IgD-negative memory B cell (primary cell): ENCODE results near the gene GMEB2. TPM values are rescaled to one million over a fixed set of nuclear protein-coding genes. Genes with fewer than 3 reads are reported as not detected.
A peak's percentile ranks its signal among the peaks of the same experiment; 100 is the strongest.
"Not testable (repeated sequence)": the region's sequence is repeated elsewhere in the genome, so short reads cannot be mapped to it uniquely, and the experiment has no call there.

Experiments used
- H3K27ac Mint-ChIP-seq, 3 donors: one replicate each; pipeline ENCODE4 v1.8.0; 2020 to 2022; ENCODE audit warnings: mild to moderate bottlenecking in 3 of 3, mixed read lengths in 3 of 3, moderate library complexity in 1 of 3
- H3K27me3 Mint-ChIP-seq: one replicate; pipeline ENCODE4 v1.8.0; 2021; ENCODE audit warnings: mixed read lengths
- H3K36me3 Mint-ChIP-seq: one replicate; pipeline ENCODE4 v1.8.0; 2020; ENCODE audit warnings: mild to moderate bottlenecking, mixed read lengths
- H3K4me1 Mint-ChIP-seq, 3 donors: one replicate each; pipeline ENCODE4 v1.8.0; 2020 to 2022; ENCODE audit warnings: mixed read lengths in 3 of 3, mild to moderate bottlenecking in 1 of 3
- H3K4me3 Mint-ChIP-seq, 4 donors: one replicate each; pipeline ENCODE4 v1.8.0; 2020 to 2022; ENCODE audit warnings: mild to moderate bottlenecking in 4 of 4, mixed read lengths in 4 of 4, moderate library complexity in 3 of 4
- H3K9me3 Mint-ChIP-seq, 3 donors: one replicate each; pipeline ENCODE4 v1.8.0; 2020 to 2021; ENCODE audit warnings: mixed read lengths in 3 of 3, mild to moderate bottlenecking in 1 of 3
- polyA plus RNA-seq: library from polyadenylated mRNA; unstranded; fragments of 300-500 nt; fragmentation: Illumina TruSeq; gene quantifications from one replicate; pipeline ENCODE4 v1.2.3, GENCODE V29; 2021

Gene GMEB2
- polyA plus RNA-seq, 1 donor from 2014 or later = 10.6 TPM

DNA sequence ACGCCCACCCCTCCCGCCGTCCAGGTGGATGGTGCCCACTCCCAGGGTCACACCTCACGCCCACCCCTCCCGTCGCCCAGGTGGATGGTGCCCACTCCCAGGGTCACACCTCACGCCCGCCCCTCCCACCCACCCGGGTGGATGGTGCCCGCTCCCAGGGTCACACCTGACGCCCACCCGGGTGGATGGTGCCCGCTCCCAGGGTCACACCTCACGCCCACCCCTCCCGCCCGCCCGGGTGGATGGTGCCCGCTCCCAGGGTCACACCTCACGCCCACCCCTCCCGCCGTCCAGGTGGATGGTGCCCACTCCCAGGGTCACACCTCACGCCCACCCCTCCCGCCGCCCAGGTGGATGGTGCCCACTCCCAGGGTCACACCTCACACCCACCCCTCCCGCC lies 23.6 kb upstream of the GMEB2 start:
- not testable (repeated sequence) for H3K4me3 Mint-ChIP-seq, H3K4me1 Mint-ChIP-seq, H3K27me3 Mint-ChIP-seq, H3K9me3 Mint-ChIP-seq, H3K27ac Mint-ChIP-seq, H3K36me3 Mint-ChIP-seq

- peaks cover 3% of the 10 kb centered on the region for H3K27me3 Mint-ChIP-seq
- peaks cover 0 to 5% (median 4%) of the 10 kb centered on the region in 3 donors for H3K4me1 Mint-ChIP-seq
- peak overlapping the region in 1 of 4 donors; percentile 2 for H3K4me3 Mint-ChIP-seq
- no peaks in the 10 kb centered on the region for H3K9me3 Mint-ChIP-seq
- H3K36me3 Mint-ChIP-seq = no peaks in the 10 kb centered on the region
- H3K27ac Mint-ChIP-seq = peak overlapping the region in 1 of 3 donors; percentile 58
Measured at GRCh38 chr20:63648895-63649589, 22.1 kb upstream of the GMEB2 start.

GRCh38 chr20:63648190-63648589 lies 21.3 kb upstream of the GMEB2 start:
- peak overlapping the region in 1 of 3 donors; percentile 58 for H3K27ac Mint-ChIP-seq
- H3K36me3 Mint-ChIP-seq = no peaks in the 10 kb centered on the region
- peaks cover 0 to 2% (median 0%) of the 10 kb centered on the region in 3 donors for H3K4me1 Mint-ChIP-seq
- H3K4me3 Mint-ChIP-seq = peak overlapping the region in 1 of 4 donors; percentile 2
- no peaks in the 10 kb centered on the region for H3K9me3 Mint-ChIP-seq
- H3K27me3 Mint-ChIP-seq = peaks cover 2% of the 10 kb centered on the region

DNA sequence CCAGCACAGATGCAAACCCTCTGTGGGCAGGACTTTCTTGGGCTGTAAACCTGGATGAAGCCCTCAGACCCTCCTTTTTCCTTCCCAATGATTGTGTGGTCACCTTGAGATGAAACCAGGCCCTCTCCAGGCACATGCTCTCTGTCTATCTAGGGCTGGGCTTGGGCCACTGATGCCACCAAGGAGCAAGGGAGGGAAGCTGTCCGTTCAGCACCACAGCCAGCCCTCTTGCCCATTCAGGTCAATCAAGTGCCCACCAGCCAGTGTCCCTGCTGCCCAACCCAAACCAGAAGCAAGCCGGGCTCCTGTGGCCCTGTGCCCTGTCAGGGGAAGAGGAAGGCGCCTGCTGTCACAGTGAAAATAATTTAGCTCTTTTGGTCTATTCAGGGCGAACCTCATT lies 18.3 kb upstream of the GMEB2 start:
- H3K9me3 Mint-ChIP-seq = no peaks in the 10 kb centered on the region
- H3K36me3 Mint-ChIP-seq = no peaks in the 10 kb centered on the region
- H3K4me1 Mint-ChIP-seq = no peaks in the 10 kb centered on the region
- peaks cover 2% of the 10 kb centered on the region for H3K27me3 Mint-ChIP-seq
- H3K4me3 Mint-ChIP-seq = no peak overlapping the region
- no peak overlapping the region for H3K27ac Mint-ChIP-seq

- Mint-ChIP-seq H3K36me3 (peaks cover 2% of the 10 kb centered on the region), H3K4me1 (peaks cover 3 to 9% (median 6%) of the 10 kb centered on the region in 3 donors), H3K9me3 (no peaks in the 10 kb centered on the region), H3K27ac (peak overlapping the region in 1 of 3 donors; percentile 43), H3K4me3 (peak overlapping the region in 2 of 4 donors; percentile 44 to 82), H3K27me3 (peaks cover 2% of the 10 kb centered on the region)
Measured at GRCh38 chr20:63643946-63644345, 17.0 kb upstream of the GMEB2 start.

- peaks cover 3 to 10% (median 7%) of the 10 kb centered on the region in 3 donors for H3K4me1 Mint-ChIP-seq
- H3K9me3 Mint-ChIP-seq = no peaks in the 10 kb centered on the region
- H3K4me3 Mint-ChIP-seq = peak overlapping the region in 2 of 4 donors; percentile 44 to 82
- peaks cover 2% of the 10 kb centered on the region for H3K36me3 Mint-ChIP-seq
- peaks cover 2% of the 10 kb centered on the region for H3K27me3 Mint-ChIP-seq
- peak overlapping the region in 2 of 3 donors; percentile 43 to 86 for H3K27ac Mint-ChIP-seq
Measured at GRCh38 chr20:63643499-63643898, 16.6 kb upstream of the GMEB2 start.

DNA sequence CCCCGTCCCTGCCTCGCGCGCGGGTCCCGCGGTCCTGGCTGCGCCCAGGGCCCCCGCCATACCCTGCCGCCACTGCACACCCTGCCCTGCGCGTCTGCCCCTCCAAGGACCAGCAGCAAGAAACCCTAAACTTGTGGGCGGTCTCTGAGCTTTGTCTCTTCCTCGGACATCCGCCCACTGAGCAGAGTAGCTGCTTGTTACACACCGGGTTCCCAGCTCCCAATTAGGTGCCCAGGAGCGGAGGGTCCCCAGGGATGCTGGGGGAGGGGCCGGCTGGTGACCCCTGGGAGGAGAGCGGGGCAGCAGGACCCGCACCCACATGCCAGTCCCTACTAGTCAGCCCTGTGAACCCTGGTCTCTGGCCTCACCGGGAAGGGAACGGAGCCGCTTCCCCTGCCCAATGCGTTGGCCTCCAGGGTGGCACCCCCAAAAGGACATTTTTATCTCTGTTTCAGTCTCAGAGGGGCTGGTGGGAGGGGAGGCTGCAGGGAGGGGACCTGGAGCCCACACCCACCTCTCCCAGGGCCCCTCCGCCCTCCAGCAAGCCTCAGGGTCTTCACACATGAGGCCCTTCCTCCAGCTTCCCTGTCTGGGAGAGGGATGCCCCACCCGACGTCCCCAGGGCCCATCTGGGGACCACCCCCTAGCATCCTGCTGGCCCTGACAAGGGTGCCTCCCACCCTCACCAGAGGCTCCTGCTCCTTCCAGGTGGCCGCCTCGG lies 15.8 kb upstream of the GMEB2 start:
- no peaks in the 10 kb centered on the region for H3K9me3 Mint-ChIP-seq

DNA sequence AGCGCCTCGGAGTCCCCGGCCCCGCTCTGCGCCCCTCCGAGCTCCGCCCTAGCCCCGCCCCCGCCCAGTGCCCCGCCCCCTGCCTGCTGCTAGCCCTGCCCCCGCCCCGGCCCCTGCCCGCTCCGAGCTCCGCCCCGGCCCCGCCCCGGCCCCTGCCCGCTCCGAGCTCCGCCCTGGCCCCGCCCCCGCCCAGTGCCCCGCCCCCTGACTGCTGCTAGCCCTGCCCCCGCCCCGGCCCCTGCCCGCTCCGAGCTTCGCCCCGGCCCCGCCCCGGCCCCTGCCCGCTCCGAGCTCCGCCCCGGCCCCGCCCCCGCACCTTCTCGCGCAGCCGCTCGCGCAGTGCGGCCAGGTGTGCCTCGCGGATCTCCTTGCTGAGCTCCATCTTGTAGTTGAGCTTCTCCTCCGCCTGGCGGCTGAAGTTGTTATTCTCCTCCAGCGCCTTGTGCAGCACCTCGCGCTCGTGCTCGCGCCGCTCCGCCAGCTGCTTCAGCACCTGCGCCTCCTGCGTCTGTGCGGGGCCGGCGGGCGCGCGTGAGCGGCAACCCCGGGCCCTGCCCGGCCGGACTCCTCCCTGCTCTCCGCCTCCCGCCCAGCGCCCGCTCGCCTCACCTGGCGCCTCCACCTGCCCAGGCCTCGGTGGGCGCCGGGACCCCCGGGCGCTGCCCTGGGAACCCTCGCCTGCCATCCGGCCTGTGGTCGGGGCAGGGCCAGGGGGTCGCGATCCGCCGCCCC lies 15.1 kb upstream of the GMEB2 start:
- peak overlapping the region; percentile 67 to 97 (median 87) for H3K27ac Mint-ChIP-seq
- peaks cover 2% of the 10 kb centered on the region for H3K36me3 Mint-ChIP-seq
- H3K27me3 Mint-ChIP-seq = peaks cover 2% of the 10 kb centered on the region
- peak overlapping the region; percentile 83 to 96 (median 94) for H3K4me3 Mint-ChIP-seq
- peaks cover 7 to 16% (median 10%) of the 10 kb centered on the region in 3 donors for H3K4me1 Mint-ChIP-seq
- H3K9me3 Mint-ChIP-seq = no peaks in the 10 kb centered on the region

More for the DNA sequence above, 15.8 kb upstream of the GMEB2 start:
- Mint-ChIP-seq H3K36me3 (peaks cover 2% of the 10 kb centered on the region), H3K27me3 (peaks cover 2% of the 10 kb centered on the region), H3K27ac (peak overlapping the region; percentile 43 to 97 (median 86)), H3K4me3 (peak overlapping the region; percentile 60 to 96 (median 81)), H3K4me1 (peaks cover 7 to 11% (median 10%) of the 10 kb centered on the region in 3 donors)

DNA sequence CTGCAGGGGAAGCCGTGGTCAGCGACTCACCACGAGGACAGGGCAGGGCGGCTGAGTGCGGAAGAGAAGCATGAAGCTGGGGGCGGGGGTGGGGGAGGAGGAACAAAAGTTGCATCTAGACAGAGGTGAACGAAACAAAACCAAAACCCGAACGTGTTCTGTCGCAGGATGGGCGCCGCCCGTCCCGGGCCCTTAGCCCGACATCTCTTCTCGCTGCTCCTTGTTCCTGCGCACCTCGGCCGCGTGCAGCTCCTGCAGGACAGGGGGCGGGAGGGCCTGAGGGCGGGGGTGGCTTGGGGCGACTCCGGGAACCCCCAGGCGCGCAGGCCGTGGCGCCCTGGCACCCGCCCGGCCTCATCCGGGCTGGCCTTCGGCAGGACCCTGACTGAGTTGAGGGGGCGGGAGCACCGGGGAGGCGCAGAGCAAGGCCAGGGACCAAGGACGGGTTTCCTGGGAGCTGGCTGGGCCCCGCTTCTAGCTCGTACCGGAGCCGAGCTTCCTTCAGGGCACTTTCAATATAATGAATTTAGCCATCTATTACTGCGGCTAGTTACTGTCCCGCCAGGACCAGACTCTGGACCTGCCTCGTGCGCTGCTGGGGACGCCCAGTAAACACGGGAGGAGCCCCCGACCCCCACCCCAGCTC lies 14.4 kb upstream of the GMEB2 start:
- peaks cover 2% of the 10 kb centered on the region for H3K36me3 Mint-ChIP-seq
- peak overlapping the region; percentile 67 to 97 (median 89) for H3K27ac Mint-ChIP-seq
- peaks cover 7 to 18% (median 10%) of the 10 kb centered on the region in 3 donors for H3K4me1 Mint-ChIP-seq
- H3K9me3 Mint-ChIP-seq = no peaks in the 10 kb centered on the region
- peaks cover 2% of the 10 kb centered on the region for H3K27me3 Mint-ChIP-seq
- peak overlapping the region; percentile 83 to 96 (median 94) for H3K4me3 Mint-ChIP-seq

DNA sequence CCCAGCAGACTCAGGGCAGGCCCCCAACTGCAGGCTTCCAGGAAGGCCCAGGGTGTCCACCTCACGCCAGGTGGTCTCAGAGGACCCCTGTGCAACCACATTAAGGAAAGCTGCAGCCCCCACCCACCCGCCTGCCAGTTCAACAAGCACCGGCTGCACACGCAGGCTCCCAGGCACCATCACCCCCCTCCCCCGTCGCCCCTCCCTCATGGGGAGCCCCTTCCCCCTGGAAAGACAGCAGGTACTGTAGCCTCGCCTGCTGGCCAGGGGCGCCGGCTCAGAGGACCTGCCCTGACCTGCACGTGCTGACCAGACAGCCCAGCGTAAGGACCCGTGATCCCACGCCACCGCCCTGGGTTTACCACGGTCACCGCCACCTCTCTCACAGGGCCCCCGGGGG lies 13.8 kb upstream of the GMEB2 start:
- Mint-ChIP-seq H3K4me3 (peak overlapping the region; percentile 77 to 98 (median 94)), H3K27ac (peak overlapping the region in 1 of 3 donors; percentile 97), H3K4me1 (peaks cover 11 to 21% (median 14%) of the 10 kb centered on the region in 3 donors)
- H3K27me3 Mint-ChIP-seq, H3K9me3 Mint-ChIP-seq, H3K36me3 Mint-ChIP-seq: not testable (repeated sequence)

DNA sequence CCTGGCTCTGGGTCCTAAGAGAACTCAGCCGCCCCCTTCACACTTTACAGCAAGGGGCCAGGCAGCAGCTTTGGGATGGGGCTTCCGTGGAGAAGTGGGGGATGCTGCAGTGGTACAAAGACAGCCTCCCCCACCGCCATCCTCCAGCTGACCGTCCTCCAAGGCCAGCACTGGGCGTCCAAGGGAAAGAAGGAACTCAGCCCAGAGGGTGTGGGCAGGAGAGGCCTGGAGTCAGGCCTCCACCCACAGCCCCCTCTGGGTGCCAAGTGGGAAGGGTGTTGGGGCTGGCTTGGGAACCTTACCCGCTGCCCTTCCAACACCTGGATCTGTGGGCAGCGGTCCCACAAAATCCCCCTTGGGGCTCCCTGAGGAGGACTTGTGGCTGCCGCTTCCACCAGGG lies 13.2 kb upstream of the GMEB2 start:
- Mint-ChIP-seq H3K4me1 (peaks cover 15 to 27% (median 20%) of the 10 kb centered on the region in 3 donors), H3K4me3 (peak overlapping the region; percentile 77 to 98 (median 94)), H3K27ac (peak overlapping the region; percentile 97 to 98 (median 97)), H3K9me3 (no peaks in the 10 kb centered on the region), H3K27me3 (no peaks in the 10 kb centered on the region), H3K36me3 (peaks cover 2% of the 10 kb centered on the region)

- Mint-ChIP-seq H3K27me3 (no peaks in the 10 kb centered on the region), H3K4me3 (peak overlapping the region; percentile 77 to 98 (median 94)), H3K4me1 (peaks cover 21 to 28% (median 22%) of the 10 kb centered on the region in 3 donors), H3K9me3 (no peaks in the 10 kb centered on the region), H3K27ac (peak overlapping the region; percentile 97 to 98 (median 97)), H3K36me3 (peaks cover 2% of the 10 kb centered on the region)
Measured at GRCh38 chr20:63639093-63639975, 12.4 kb upstream of the GMEB2 start.

DNA sequence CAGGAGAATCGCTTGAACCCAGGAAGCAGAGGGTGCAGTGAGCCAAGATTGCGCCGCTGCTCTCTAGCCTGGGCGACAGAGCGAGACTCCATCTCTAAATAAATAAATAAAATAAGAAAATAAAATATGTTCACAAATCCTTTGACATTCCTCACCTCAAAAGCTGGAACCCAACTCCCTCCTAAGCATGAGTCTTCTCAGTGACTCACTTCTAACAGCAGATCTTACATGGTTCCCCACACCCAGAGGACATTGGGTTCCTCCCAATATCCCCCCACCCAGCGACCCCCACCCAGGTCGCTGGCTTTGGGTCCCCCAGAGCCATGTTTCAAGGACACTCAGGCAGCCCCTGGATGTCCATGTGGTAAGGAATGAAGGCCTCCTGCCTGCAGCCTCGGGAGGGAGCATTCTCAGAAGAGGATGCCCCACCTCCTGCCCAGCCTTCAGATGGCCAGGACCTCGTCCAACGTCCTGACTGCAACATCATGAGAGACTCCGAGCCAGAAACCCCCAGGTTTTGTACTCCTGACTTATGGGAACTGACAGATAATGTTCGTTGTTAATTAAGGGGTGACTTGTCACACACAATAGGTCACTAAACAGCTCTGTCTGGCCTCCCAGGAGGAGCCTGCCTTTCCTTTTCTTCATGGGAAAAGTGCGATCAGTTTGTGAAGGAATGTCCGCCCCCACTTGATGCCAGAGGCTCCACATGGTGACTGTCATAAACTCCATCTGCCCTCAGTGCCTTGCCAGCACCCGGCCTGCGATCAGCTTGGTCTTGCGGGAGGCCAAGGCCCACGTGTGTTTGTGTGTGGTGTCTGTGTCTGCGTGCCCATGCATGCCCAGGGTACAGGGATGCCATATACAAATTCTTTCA lies 10.1 kb upstream of the GMEB2 start:
- Mint-ChIP-seq H3K9me3 (no peaks in the 10 kb centered on the region), H3K27ac (peak overlapping the region; percentile 50 to 99 (median 90)), H3K4me3 (peak overlapping the region in 3 of 4 donors; percentile 63 to 73 (median 69)), H3K27me3 (no peaks in the 10 kb centered on the region), H3K36me3 (peaks cover 2% of the 10 kb centered on the region), H3K4me1 (peaks cover 27 to 41% (median 28%) of the 10 kb centered on the region in 3 donors)
